Mucosa of gallbladder (tissue), 1 donor: ENCODE measurements around the gene ZNF805. TPM values are rescaled to one million over a fixed set of nuclear protein-coding genes. Genes with fewer than 3 reads are reported as not detected.
A peak's percentile ranks its signal among the peaks of the same experiment; 100 is the strongest.
"Not testable (repeated sequence)": the region's sequence is repeated elsewhere in the genome, so short reads cannot be mapped to it uniquely, and the experiment has no call there.

Source experiments
- DNase-seq: peaks from one replicate; pipeline ENCODE4 v3.0.0-alpha.2; 2020; ENCODE audit warnings: low spot score
- total RNA-seq: library from RNA; stranded (reverse); gene quantifications from one replicate; pipeline ENCODE4 v1.2.1, GENCODE V29; 2021
- donor health status: DM: no; HTN: no; CAD: no.

ZNF805 gene
- total RNA-seq, 1 donor from 2014 or later, result 14.8 TPM

GRCh38 chr19:57269515-57270250 lies 29.3 kb downstream of the ZNF805 start:
- no peak for DNase-seq

- DNase-seq, result no peak
These were observed 30.8 kb downstream of the ZNF805 start for GRCh38 chr19:57271280-57271679.

- DNase-seq, result no peak
These were observed 32.6 kb downstream of the ZNF805 start for GRCh38 chr19:57273014-57273413.

GRCh38 chr19:57276430-57276829 lies 36.0 kb downstream of the ZNF805 start:
- no peak for DNase-seq

- DNase-seq, result not testable (repeated sequence)
These were observed 38.0 kb downstream of the ZNF805 start for GRCh38 chr19:57278481-57278880.

- DNase-seq, result peak; percentile 91
These were observed 39.2 kb downstream of the ZNF805 start for GRCh38 chr19:57279418-57280164.

GRCh38 chr19:57280165-57280961 lies 39.9 kb downstream of the ZNF805 start, which contains the start of gene ZNF460:
ZNF460 (plus strand) TSS chr19:57280485; CDS start chr19:57280807, 322 bp downstream.
- peak; percentile 98 for DNase-seq

GRCh38 chr19:57280962-57281400 lies 40.5 kb downstream of the ZNF805 start:
- no peak for DNase-seq

- DNase-seq, result no peak
These were observed 41.7 kb downstream of the ZNF805 start for GRCh38 chr19:57282011-57282643.

GRCh38 chr19:57288373-57288772 lies 47.9 kb downstream of the ZNF805 start:
- no peak for DNase-seq

GRCh38 chr19:57290970-57291369 lies 50.5 kb downstream of the ZNF805 start:
- DNase-seq, result no peak

GRCh38 chr19:57292547-57292946 lies 52.1 kb downstream of the ZNF805 start:
- DNase-seq, result no peak

GRCh38 chr19:57293719-57294118 lies 53.3 kb downstream of the ZNF805 start:
- DNase-seq, result no peak

GRCh38 chr19:57302020-57302465 lies 61.6 kb downstream of the ZNF805 start:
- DNase-seq, result peak; percentile 22

GRCh38 chr19:57302727-57303401 lies 62.4 kb downstream of the ZNF805 start:
- DNase-seq, result no peak

Other genes with a start within 250 kb of the ZNF805 start
- not detected for gene USP29, start 120.6 kb upstream of the ZNF805 start, total RNA-seq
- not detected for gene ZIM3, start 95.4 kb upstream of the ZNF805 start, total RNA-seq
- not detected for gene DUXA, start 73.1 kb upstream of the ZNF805 start, total RNA-seq
- gene ZNF264, start 49.1 kb upstream of the ZNF805 start, total RNA-seq, result 50.4 TPM
- gene AURKC, start 9.6 kb upstream of the ZNF805 start, total RNA-seq, result 3.7 TPM
- 63.1 TPM for gene ZNF460, start 39.9 kb downstream of the ZNF805 start, total RNA-seq
- 10.6 TPM for gene ZNF543, start 79.8 kb downstream of the ZNF805 start, total RNA-seq
- gene ZNF304, start 110.6 kb downstream of the ZNF805 start, total RNA-seq, result 11.6 TPM
- gene TRAPPC2B, start 122.9 kb downstream of the ZNF805 start, total RNA-seq, result 10.6 TPM
- 5.6 TPM for gene ZNF547, start 122.9 kb downstream of the ZNF805 start, total RNA-seq
- gene ZNF548, start 149.2 kb downstream of the ZNF805 start, total RNA-seq, result 23.5 TPM
- gene ZNF17, start 170.5 kb downstream of the ZNF805 start, total RNA-seq, result 14.4 TPM
- gene ZNF749, start 194.7 kb downstream of the ZNF805 start, total RNA-seq, result 9.8 TPM
- gene VN1R1, start 216.5 kb downstream of the ZNF805 start, total RNA-seq, result 0.95 TPM
- 18.9 TPM for gene ZNF772, start 236.9 kb downstream of the ZNF805 start, total RNA-seq
- 9.6 TPM for gene ZNF419, start 247.1 kb downstream of the ZNF805 start, total RNA-seq